GM12878 (cell line): Measurements from ENCODE around the gene CYSTM1. TPM values are rescaled to one million over a fixed set of nuclear protein-coding genes. Genes with fewer than 3 reads are reported as not detected.

Experiments used
- ATAC-seq: fragments of 200-7000 bp; cut with Tn5 transposase; 3 replicates; pipeline ENCODE4 v1.9.1; 2020; ENCODE audit warnings: mild to moderate bottlenecking, moderate library complexity
- BruUV-seq: library from RNA; stranded (reverse); fragments of 400-500 nt; replicated peaks from 2 replicates; lab custom pipeline; 2021; lab: Mats Ljungman, UMichigan
- CTCF ChIA-PET: fragments of 300-600 bp; sonication (Branson Sonifier 250); formaldehyde crosslinking; extraction: SDS; loops from one replicate; lab custom pipeline; 2021; ENCODE audit warnings: inconsistent platforms; lab: Yijun Ruan, JAX
- POLR2A ChIA-PET: fragments of 350-600 bp; formaldehyde crosslinking; extraction: SDS; loops from one replicate; lab custom pipeline; 2021; ENCODE audit warnings: inconsistent platforms; lab: Charles Lee
- RAD21 ChIA-PET: fragments of 300-600 bp; sonication (Branson Sonifier 250); formaldehyde crosslinking; loops from one replicate; lab custom pipeline; 2023; ENCODE audit warnings: antibody characterized with exemption; ENCODE audit not compliant: unreplicated experiment; lab: Charles Lee
- SMC1A ChIA-PET: fragments of 300-600 bp; sonication (Branson Sonifier 250); formaldehyde crosslinking; loops from one replicate; lab custom pipeline; 2023; ENCODE audit not compliant: unreplicated experiment, uncharacterized antibody; lab: Charles Lee
- DNase-seq: peaks from one replicate; pipeline ENCODE4 v3.0.0-alpha.2; 2011; ENCODE audit warnings: low read depth, low spot score
- FAIRE-seq: peaks from 3 replicates; lab custom pipeline; 2011; peaks lifted over from hg19 to GRCh38; lab: Jason Lieb, UNC
- H2AFZ ChIP-seq: 2 replicates; pipeline ENCODE4 v1.6.0; 2011; ENCODE audit warnings: low read depth, low read length, control low read depth; ENCODE audit not compliant: control insufficient read depth
- H3K27ac ChIP-seq: 2 replicates; pipeline ENCODE4 v1.5.1; 2011; ENCODE audit warnings: control low read depth; ENCODE audit not compliant: control insufficient read depth, insufficient read depth
- H3K27me3 ChIP-seq, 2 experiments: replicated peaks in 1 of 2; 2 replicates each; pipeline versions ENCODE4 v1.6.0 to v1.6.1; 2011; ENCODE audit warnings: low read length in 1 of 2; ENCODE audit not compliant: control insufficient read depth in 2 of 2, insufficient read depth in 2 of 2
- H3K36me3 ChIP-seq, 2 experiments: 2 replicates each; pipeline ENCODE4 v1.5.1; 2011; ENCODE audit warnings: low read length in 1 of 2; ENCODE audit not compliant: control insufficient read depth in 2 of 2, insufficient read depth in 2 of 2
- H3K4me1 ChIP-seq: 2 replicates; pipeline ENCODE4 v1.6.1; 2011; ENCODE audit warnings: mild to moderate bottlenecking, low read length, moderate library complexity, mixed read lengths; ENCODE audit not compliant: control insufficient read depth, insufficient read depth
- H3K4me2 ChIP-seq: 2 replicates; pipeline ENCODE4 v1.6.0; 2011; ENCODE audit warnings: control low read depth; ENCODE audit not compliant: control insufficient read depth, insufficient read depth
- H3K4me3 ChIP-seq: fragments of 200-600 bp; sonication (generic); 2 replicates; pipeline ENCODE4 v1.5.1; 2016
- H3K79me2 ChIP-seq: 2 replicates; pipeline ENCODE4 v1.6.0; 2011; ENCODE audit warnings: low read length; ENCODE audit not compliant: control insufficient read depth, insufficient read depth
- H3K9ac ChIP-seq: 2 replicates; pipeline ENCODE4 v1.8.0; 2011; ENCODE audit warnings: low read length, control low read depth, mixed read lengths; ENCODE audit not compliant: control insufficient read depth, insufficient read depth
- H3K9me3 ChIP-seq: replicated peaks from 3 replicates; pipeline ENCODE4 v1.5.1; 2011; ENCODE audit warnings: mild to moderate bottlenecking, low read length; ENCODE audit not compliant: control insufficient read depth, insufficient read depth
- H4K20me1 ChIP-seq: 2 replicates; pipeline ENCODE4 v1.6.0; 2011; ENCODE audit not compliant: control insufficient read depth, insufficient read depth
- BMI1 ChIP-seq: fragments of 450-650 bp; IDR thresholded peaks from 2 replicates; pipeline ENCODE4 v1.6.1; 2016; ENCODE audit warnings: mild to moderate bottlenecking, moderate library complexity, borderline replicate concordance
- CBX5 ChIP-seq: sonication (generic); IDR thresholded peaks from 2 replicates; pipeline ENCODE4 v1.6.1; 2016; ENCODE audit warnings: low read depth, moderate library complexity, mild to moderate bottlenecking, inconsistent platforms
- CHD1 ChIP-seq: IDR thresholded peaks from 2 replicates; pipeline ENCODE4 v1.6.1; 2012; ENCODE audit warnings: low read depth, low read length, improper control_type of control experiment
- FOS ChIP-seq: IDR thresholded peaks from 3 replicates; pipeline ENCODE4 v1.6.1; 2011; ENCODE audit warnings: borderline replicate concordance; ENCODE audit not compliant: insufficient read length; ENCODE audit errors: extremely low read depth
- FOXM1 ChIP-seq: IDR thresholded peaks from 2 replicates; pipeline ENCODE4 v1.6.1; 2012; ENCODE audit warnings: low read depth, mild to moderate bottlenecking, inconsistent platforms, low read length, moderate library complexity
- GATAD2B ChIP-seq: fragments of 450-650 bp; conservative IDR thresholded peaks from 2 replicates; pipeline ENCODE4 v1.6.1; 2017; ENCODE audit warnings: low read depth, mild to moderate bottlenecking, moderate library complexity
- IKZF2 ChIP-seq, 2 experiments: fragments of 450-650 bp; IDR thresholded peaks; 2 replicates each; pipeline ENCODE4 v1.6.1; 2017; ENCODE audit warnings: mild to moderate bottlenecking in 2 of 2, moderate library complexity in 2 of 2
- IRF4 ChIP-seq: IDR thresholded peaks from 2 replicates; pipeline ENCODE4 v1.6.1; 2011; ENCODE audit warnings: low read depth, low read length
- SMARCA5 ChIP-seq: fragments of 450-650 bp; IDR thresholded peaks from 2 replicates; pipeline ENCODE4 v1.6.1; 2017; ENCODE audit warnings: mild to moderate bottlenecking
- SPI1 ChIP-seq: IDR thresholded peaks from 2 replicates; pipeline ENCODE4 v1.6.1; 2011; ENCODE audit warnings: low read depth, mild to moderate bottlenecking, low read length, moderate library complexity, borderline replicate concordance; ENCODE audit not compliant: insufficient read depth
- TBL1XR1 ChIP-seq: IDR thresholded peaks from 2 replicates; pipeline ENCODE4 v1.6.1; 2012; ENCODE audit warnings: low read depth, low read length, improper control_type of control experiment
- WGBS: methylation state at CpG from one replicate; pipeline ENCODE4 v1.1.6; 2016; ENCODE audit warnings: low lambda C conversion rate; ENCODE audit not compliant: insufficient replicate concordance, insufficient coverage; ENCODE audit errors: missing lambda C conversion rate; 5-methylcytosine and 5-hydroxymethylcytosine counted together
- in situ Hi-C: fragments of 300-500 bp; cut with MboI; formaldehyde crosslinking; loops from 9 replicates; pipeline ENCODE4 v1.14.3; 2018; ENCODE audit warnings: mixed read lengths
- intact Hi-C: fragments of 100-400 bp; cut with micrococcal nuclease; formaldehyde crosslinking; loops from one replicate; pipeline ENCODE4 v1.14.2; 2022; ENCODE audit not compliant: unreplicated experiment
- polyA plus RNA-seq, 11 experiments: library from polyadenylated mRNA; depleted of rRNA in 4 of 11; unstranded in 6 of 11; stranded (reverse) in 5 of 11; fragments of >200 nt; fragmentation: Nextera tagmentation in 4 of 11; fragmentation: Illumina TruSeq in 1 of 11; extraction: Ambion mirVana in 4 of 11; extraction: Trizol in 1 of 11; gene quantifications; 1 replicate in 1 of 11; 2 replicates in 10 of 11; pipeline versions ENCODE4 v1.2.1 to v1.2.3, GENCODE V29; 2011 to 2016; ENCODE audit warnings: inconsistent platforms in 2 of 11, missing spikeins in 2 of 11, low read depth in 1 of 11
- total RNA-seq, 4 experiments: library from RNA; depleted of rRNA in 3 of 4; stranded (reverse); fragments of >200 nt in 3 of 4; fragmentation: Illumina TruSeq in 1 of 4; extraction: Trizol in 1 of 4; gene quantifications; 2 replicates each; pipeline versions ENCODE4 v1.2.1 to v1.2.3, GENCODE V29; 2013 to 2021
- TF ChIP-seq, protein P1 (sequence below): fragments of 450-650 bp; formaldehyde crosslinking; IDR thresholded peaks from 2 replicates; pipeline ENCODE4 v1.5.0; 2022; ENCODE audit warnings: mild to moderate bottlenecking, missing genetic modification characterization
- TF ChIP-seq, protein P2 (sequence below): fragments of 450-650 bp; IDR thresholded peaks from 2 replicates; pipeline ENCODE4 v1.6.1; 2016; ENCODE audit warnings: mild to moderate bottlenecking, moderate library complexity, borderline replicate concordance

CYSTM1 gene
- total and polyA plus RNA-seq, 10 of the 15 experiments (the other 5 are each of a cell fraction or from before 2014, with no cell fraction given), result 52.7 to 261 (median 98.7) TPM

DNA sequence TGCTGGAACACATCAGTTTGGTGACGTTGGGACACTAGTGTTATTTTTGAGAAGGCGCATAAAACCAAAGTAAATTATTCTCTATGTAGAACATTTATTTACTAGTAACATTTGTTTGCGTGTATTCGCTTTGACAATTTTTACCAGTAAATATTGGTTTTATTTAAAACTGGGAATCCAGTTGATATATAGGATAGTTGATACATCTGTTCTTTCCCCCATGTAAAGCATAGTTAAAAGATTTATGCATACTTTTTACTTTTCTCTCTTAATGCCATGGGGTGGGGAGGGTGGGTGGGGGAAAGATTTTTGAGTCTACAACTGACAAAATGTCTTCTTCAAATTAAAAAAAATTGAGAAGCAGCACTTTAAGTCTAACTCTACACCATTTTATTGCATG lies 49.4 kb upstream of the CYSTM1 start, which contains the start of gene IGIP (continued):
- TF ChIP-seq GATAD2B (no peak), IKZF2 (IDR thresholded peaks at IDR 0.05) (no peak), SPI1 (no peak)

DNA sequence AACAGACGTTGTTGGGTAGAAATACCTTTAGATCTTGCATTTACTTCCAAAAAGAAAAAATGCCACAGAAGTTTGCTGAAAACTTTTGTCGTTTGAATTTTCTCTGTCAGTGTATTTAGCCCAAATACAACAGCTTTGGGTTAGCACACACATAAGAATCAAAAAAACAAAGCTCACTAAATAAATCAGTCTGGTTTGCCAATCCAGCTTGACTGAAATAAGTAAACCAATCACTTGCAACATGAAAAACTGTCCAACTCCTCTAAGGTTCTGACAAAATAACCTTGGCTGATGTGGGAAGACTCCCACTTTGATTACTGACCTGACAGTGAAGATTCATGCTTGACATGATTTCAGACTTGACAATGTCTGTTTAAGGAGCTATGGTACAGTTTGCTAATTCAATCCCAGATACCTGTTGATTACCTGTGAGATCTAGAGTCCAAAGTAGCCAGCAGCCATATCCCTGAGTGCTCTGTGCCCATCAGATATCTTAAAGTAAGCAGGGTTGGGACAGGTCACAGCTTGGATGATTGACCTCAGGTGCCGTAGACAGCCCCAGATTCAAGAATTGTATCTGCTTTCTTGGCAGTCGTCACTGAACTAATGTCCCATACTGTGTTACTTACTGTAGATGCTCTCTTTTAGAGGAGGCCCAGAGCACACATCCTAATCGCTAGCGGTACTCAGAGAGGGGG lies 48.5 kb upstream of the CYSTM1 start:
- H2AFZ ChIP-seq, result no peak overlapping the region
- FAIRE-seq, result no peak
- H3K79me2 ChIP-seq, result peaks cover 3% of the 10 kb centered on the region
- in situ Hi-C loops (no loop called here), intact Hi-C loops (no loop called here)
- no peak for ATAC-seq
- no peaks in the 10 kb centered on the region for H3K9me3 ChIP-seq
- no peak overlapping the region for H3K4me3 ChIP-seq
- RAD21 ChIA-PET, result no interaction called here
- no peak overlapping the region for H3K4me2 ChIP-seq
- H3K27ac ChIP-seq, result no peak overlapping the region
- peaks cover 4% of the 10 kb centered on the region for H3K4me1 ChIP-seq
- 87% methylated on average over 6 of the region's 6 CpGs for WGBS
- POLR2A ChIA-PET, result no interaction called here
- DNase-seq, result no peak
- no peak overlapping the region for H3K9ac ChIP-seq
- CTCF ChIA-PET, result interaction anchor here (1.2 to 1.7 kb wide), 5 partner anchors 8 to 157 kb away, joined by 3 to 12 read pairs (median 3); no protein-coding TSS in a partner anchor
- no peaks in the 10 kb centered on the region for H4K20me1 ChIP-seq
- no peaks in the 10 kb centered on the region for H3K27me3 ChIP-seq
- SMC1A ChIA-PET, result interaction anchor here (0.7 to 1.4 kb wide), 4 partner anchors 8 to 52 kb away, joined by 3 to 4 read pairs (median 3); no protein-coding TSS in a partner anchor
- no peaks in the 10 kb centered on the region for H3K36me3 ChIP-seq
- BruUV-seq, result no TSS peak
- TF ChIP-seq BMI1 (no peak), FOS (no peak), SMARCA5 (no peak), FOXM1 (no peak), TBL1XR1 (no peak), IRF4 (no peak), CBX5 (no peak), CHD1 (no peak)
- TF ChIP-seq, protein P1, sequence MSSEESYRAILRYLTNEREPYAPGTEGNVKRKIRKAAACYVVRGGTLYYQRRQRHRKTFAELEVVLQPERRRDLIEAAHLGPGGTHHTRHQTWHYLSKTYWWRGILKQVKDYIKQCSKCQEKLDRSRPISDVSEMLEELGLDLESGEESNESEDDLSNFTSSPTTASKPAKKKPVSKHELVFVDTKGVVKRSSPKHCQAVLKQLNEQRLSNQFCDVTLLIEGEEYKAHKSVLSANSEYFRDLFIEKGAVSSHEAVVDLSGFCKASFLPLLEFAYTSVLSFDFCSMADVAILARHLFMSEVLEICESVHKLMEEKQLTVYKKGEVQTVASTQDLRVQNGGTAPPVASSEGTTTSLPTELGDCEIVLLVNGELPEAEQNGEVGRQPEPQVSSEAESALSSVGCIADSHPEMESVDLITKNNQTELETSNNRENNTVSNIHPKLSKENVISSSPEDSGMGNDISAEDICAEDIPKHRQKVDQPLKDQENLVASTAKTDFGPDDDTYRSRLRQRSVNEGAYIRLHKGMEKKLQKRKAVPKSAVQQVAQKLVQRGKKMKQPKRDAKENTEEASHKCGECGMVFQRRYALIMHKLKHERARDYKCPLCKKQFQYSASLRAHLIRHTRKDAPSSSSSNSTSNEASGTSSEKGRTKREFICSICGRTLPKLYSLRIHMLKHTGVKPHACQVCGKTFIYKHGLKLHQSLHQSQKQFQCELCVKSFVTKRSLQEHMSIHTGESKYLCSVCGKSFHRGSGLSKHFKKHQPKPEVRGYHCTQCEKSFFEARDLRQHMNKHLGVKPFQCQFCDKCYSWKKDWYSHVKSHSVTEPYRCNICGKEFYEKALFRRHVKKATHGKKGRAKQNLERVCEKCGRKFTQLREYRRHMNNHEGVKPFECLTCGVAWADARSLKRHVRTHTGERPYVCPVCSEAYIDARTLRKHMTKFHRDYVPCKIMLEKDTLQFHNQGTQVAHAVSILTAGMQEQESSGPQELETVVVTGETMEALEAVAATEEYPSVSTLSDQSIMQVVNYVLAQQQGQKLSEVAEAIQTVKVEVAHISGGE (CRISPR knock-in tag), result no peak
- TF ChIP-seq, protein P2, sequence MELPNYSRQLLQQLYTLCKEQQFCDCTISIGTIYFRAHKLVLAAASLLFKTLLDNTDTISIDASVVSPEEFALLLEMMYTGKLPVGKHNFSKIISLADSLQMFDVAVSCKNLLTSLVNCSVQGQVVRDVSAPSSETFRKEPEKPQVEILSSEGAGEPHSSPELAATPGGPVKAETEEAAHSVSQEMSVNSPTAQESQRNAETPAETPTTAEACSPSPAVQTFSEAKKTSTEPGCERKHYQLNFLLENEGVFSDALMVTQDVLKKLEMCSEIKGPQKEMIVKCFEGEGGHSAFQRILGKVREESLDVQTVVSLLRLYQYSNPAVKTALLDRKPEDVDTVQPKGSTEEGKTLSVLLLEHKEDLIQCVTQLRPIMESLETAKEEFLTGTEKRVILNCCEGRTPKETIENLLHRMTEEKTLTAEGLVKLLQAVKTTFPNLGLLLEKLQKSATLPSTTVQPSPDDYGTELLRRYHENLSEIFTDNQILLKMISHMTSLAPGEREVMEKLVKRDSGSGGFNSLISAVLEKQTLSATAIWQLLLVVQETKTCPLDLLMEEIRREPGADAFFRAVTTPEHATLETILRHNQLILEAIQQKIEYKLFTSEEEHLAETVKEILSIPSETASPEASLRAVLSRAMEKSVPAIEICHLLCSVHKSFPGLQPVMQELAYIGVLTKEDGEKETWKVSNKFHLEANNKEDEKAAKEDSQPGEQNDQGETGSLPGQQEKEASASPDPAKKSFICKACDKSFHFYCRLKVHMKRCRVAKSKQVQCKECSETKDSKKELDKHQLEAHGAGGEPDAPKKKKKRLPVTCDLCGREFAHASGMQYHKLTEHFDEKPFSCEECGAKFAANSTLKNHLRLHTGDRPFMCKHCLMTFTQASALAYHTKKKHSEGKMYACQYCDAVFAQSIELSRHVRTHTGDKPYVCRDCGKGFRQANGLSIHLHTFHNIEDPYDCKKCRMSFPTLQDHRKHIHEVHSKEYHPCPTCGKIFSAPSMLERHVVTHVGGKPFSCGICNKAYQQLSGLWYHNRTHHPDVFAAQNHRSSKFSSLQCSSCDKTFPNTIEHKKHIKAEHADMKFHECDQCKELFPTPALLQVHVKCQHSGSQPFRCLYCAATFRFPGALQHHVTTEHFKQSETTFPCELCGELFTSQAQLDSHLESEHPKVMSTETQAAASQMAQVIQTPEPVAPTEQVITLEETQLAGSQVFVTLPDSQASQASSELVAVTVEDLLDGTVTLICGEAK, result no peak
